B cell (primary cell): ENCODE data around the gene NUP62.

Experiments
- CTCF ChIP-seq: fragments of 200-600 bp; IDR thresholded peaks from one replicate; pipeline ENCODE4 v1.8.0; 2022; ENCODE audit warnings: antibody characterized with exemption, mild to moderate bottlenecking
- EZH2 ChIP-seq: IDR thresholded peaks from 2 replicates; pipeline ENCODE4 v1.6.1; 2012; ENCODE audit warnings: borderline replicate concordance, low read depth, mild to moderate bottlenecking, moderate library complexity, low read length; ENCODE audit not compliant: insufficient read depth, poor library complexity, severe bottlenecking

GRCh38 chr19:49876422-49877019 lies 52.8 kb downstream of the NUP62 start:
- TF ChIP-seq CTCF: no peak
- no peak for TF ChIP-seq EZH2
